DND-41 (cell line): ENCODE measurements around the gene ERO1A.

Experiments used
- ATAC-seq: fragments of 200-7000 bp; cut with Tn5 transposase; 3 replicates; pipeline ENCODE4 v1.9.1; 2021; ENCODE audit warnings: low read depth; ENCODE audit not compliant: insufficient read depth
- DNase-seq: peaks from one replicate; pipeline ENCODE4 v3.0.0-alpha.2; 2020
- H2AFZ ChIP-seq: 2 replicates; pipeline ENCODE4 v1.6.0; 2012; ENCODE audit warnings: low read depth, low read length
- H3K27ac ChIP-seq: 2 replicates; pipeline ENCODE4 v1.5.1; 2012; ENCODE audit warnings: low read length, inconsistent platforms
- H3K27me3 ChIP-seq: fragments of 200-600 bp; sonication (generic); 2 replicates; pipeline ENCODE4 v1.6.0; 2012; ENCODE audit warnings: low read length, mild to moderate bottlenecking, inconsistent platforms; ENCODE audit not compliant: insufficient read depth, poor library complexity
- H3K36me3 ChIP-seq: 2 replicates; pipeline ENCODE4 v1.5.1; 2012; ENCODE audit warnings: low read length, inconsistent platforms; ENCODE audit not compliant: insufficient read depth
- H3K4me1 ChIP-seq: 2 replicates; pipeline ENCODE4 v1.5.1; 2012; ENCODE audit warnings: mild to moderate bottlenecking, low read length; ENCODE audit not compliant: insufficient read depth
- H3K4me2 ChIP-seq: 2 replicates; pipeline ENCODE4 v1.6.0; 2012; ENCODE audit warnings: mild to moderate bottlenecking, moderate library complexity, low read length, inconsistent platforms; ENCODE audit not compliant: insufficient read depth
- H3K4me3 ChIP-seq, 2 experiments: fragments of 200-600 bp in 1 of 2; shearing (Covaris generic) in 1 of 2; 2 replicates each; pipeline ENCODE4 v1.5.1; 2012 to 2016; ENCODE audit warnings: inconsistent platforms in 2 of 2, low read length in 2 of 2, mild to moderate bottlenecking in 2 of 2, low read depth in 1 of 2, moderate library complexity in 1 of 2
- H3K79me2 ChIP-seq: 2 replicates; pipeline ENCODE4 v1.6.0; 2012; ENCODE audit warnings: low read length, inconsistent platforms; ENCODE audit not compliant: insufficient read depth
- H3K9ac ChIP-seq: 2 replicates; pipeline ENCODE4 v1.6.0; 2012; ENCODE audit warnings: low read depth, mild to moderate bottlenecking, inconsistent platforms, low read length, moderate library complexity
- H3K9me3 ChIP-seq: 2 replicates; pipeline ENCODE4 v1.5.1; 2012; ENCODE audit warnings: low read length, moderate library complexity, mild to moderate bottlenecking, inconsistent platforms; ENCODE audit not compliant: insufficient read depth, severe bottlenecking
- H4K20me1 ChIP-seq: 2 replicates; pipeline ENCODE4 v1.6.0; 2012; ENCODE audit warnings: low read length; ENCODE audit not compliant: insufficient read depth
- CTCF ChIP-seq: IDR thresholded peaks from 2 replicates; pipeline ENCODE4 v1.5.1; 2012; ENCODE audit warnings: borderline replicate concordance, low read length, moderate library complexity, mild to moderate bottlenecking; ENCODE audit not compliant: poor library complexity, severe bottlenecking; ENCODE audit errors: extremely low read depth
- EZH2 ChIP-seq: IDR thresholded peaks from 3 replicates; pipeline ENCODE4 v1.6.1; 2012; ENCODE audit warnings: borderline replicate concordance, low read depth, mild to moderate bottlenecking, moderate library complexity, low read length, inconsistent platforms; ENCODE audit not compliant: severe bottlenecking

ERO1A gene

GRCh38 chr14:52695481-52696091 is at the start of gene ERO1A:
Gene ERO1A (minus strand): TSS chr14:52695558. CDS start chr14:52695481, 77 bp downstream.
- no peaks in the 10 kb centered on the region for H3K27me3 ChIP-seq
- peak within 1 kb of the TSS; percentile 91 for H3K9ac ChIP-seq
- H3K4me2 ChIP-seq: peak within 1 kb of the TSS; percentile 87
- DNase-seq (peak; percentile 68), ATAC-seq (peak; percentile 71)
- TF ChIP-seq CTCF (no peak), EZH2 (no peak)
- H3K4me3 ChIP-seq: peak within 1 kb of the TSS; percentile 65 to 96
- peaks cover 42% of the 10 kb centered on the region for H3K4me1 ChIP-seq
- H4K20me1 ChIP-seq: peaks cover 24% of the 10 kb centered on the region
- H3K79me2 ChIP-seq: peaks cover 51% of the 10 kb centered on the region
- H3K27ac ChIP-seq: peak within 1 kb of the TSS; percentile 84
- H3K9me3 ChIP-seq: no peaks in the 10 kb centered on the region
- peaks cover 5% of the 10 kb centered on the region; the same call in 1 of the 2 replicates for H3K36me3 ChIP-seq
- H2AFZ ChIP-seq: peak within 1 kb of the TSS; percentile 86

GRCh38 chr14:52741865-52742264 is 46.5 kb upstream of the ERO1A start:
- H3K27me3 ChIP-seq: no peaks in the 10 kb centered on the region
- ATAC-seq (peak; percentile 83), DNase-seq (peak; percentile 59)
- peaks cover 64% of the 10 kb centered on the region for H3K79me2 ChIP-seq
- peak overlapping the region; percentile 86 for H3K27ac ChIP-seq
- peaks cover 49% of the 10 kb centered on the region for H3K4me1 ChIP-seq
- H3K4me2 ChIP-seq: peak overlapping the region; percentile 59
- H3K9ac ChIP-seq: peak overlapping the region; percentile 32
- H3K36me3 ChIP-seq: peaks cover 18% of the 10 kb centered on the region; the same call in 1 of the 2 replicates
- H3K9me3 ChIP-seq: no peaks in the 10 kb centered on the region
- H2AFZ ChIP-seq: peak overlapping the region; percentile 50
- no peak for TF ChIP-seq EZH2
- TF ChIP-seq CTCF: no peak
- peak overlapping the region in 1 of 2 experiments; percentile 42; a peak in 2 of 4 replicates for H3K4me3 ChIP-seq
- H4K20me1 ChIP-seq: no peaks in the 10 kb centered on the region

GRCh38 chr14:52740751-52741150 is 45.4 kb upstream of the ERO1A start:
- no peaks in the 10 kb centered on the region for H3K9me3 ChIP-seq
- ATAC-seq (no peak), DNase-seq (no peak)
- H3K27ac ChIP-seq: peak overlapping the region; percentile 60
- no peak overlapping the region for H2AFZ ChIP-seq
- H3K4me2 ChIP-seq: peak overlapping the region; percentile 14; the same call in 1 of the 2 replicates
- peaks cover 60% of the 10 kb centered on the region for H3K4me1 ChIP-seq
- no peak for TF ChIP-seq EZH2
- TF ChIP-seq CTCF: no peak
- H3K79me2 ChIP-seq: peaks cover 75% of the 10 kb centered on the region
- H3K9ac ChIP-seq: no peak overlapping the region
- no peak overlapping the region for H3K4me3 ChIP-seq
- H3K36me3 ChIP-seq: peaks cover 12% of the 10 kb centered on the region; the same call in 1 of the 2 replicates
- no peaks in the 10 kb centered on the region for H3K27me3 ChIP-seq
- H4K20me1 ChIP-seq: no peaks in the 10 kb centered on the region

- peaks cover 78% of the 10 kb centered on the region for H3K79me2 ChIP-seq
These were observed 43.1 kb upstream of the ERO1A start for GRCh38 chr14:52738409-52738808.

More at GRCh38 chr14:52738409-52738808, 43.1 kb upstream of the ERO1A start:
- Histone ChIP-seq H3K27ac (no peak overlapping the region), H3K36me3 (peaks cover 17% of the 10 kb centered on the region), H2AFZ (no peak overlapping the region), H3K4me3 (no peak overlapping the region), H4K20me1 (no peaks in the 10 kb centered on the region), H3K4me1 (peaks cover 60% of the 10 kb centered on the region), H3K4me2 (no peak overlapping the region), H3K9ac (no peak overlapping the region), H3K9me3 (no peaks in the 10 kb centered on the region), H3K27me3 (no peaks in the 10 kb centered on the region)
- no peak for TF ChIP-seq EZH2
- no peak for TF ChIP-seq CTCF
- ATAC-seq (no peak), DNase-seq (no peak)
